Measurements from ENCODE around the gene CDC7. TPM values are rescaled to one million over a fixed set of nuclear protein-coding genes. Genes with fewer than 3 reads are reported as not detected.

The CDC7 gene
- total RNA-seq, 2 donors from 2014 or later, result 0.52 to 0.90 TPM

- TF ChIP-seq, protein P1, sequence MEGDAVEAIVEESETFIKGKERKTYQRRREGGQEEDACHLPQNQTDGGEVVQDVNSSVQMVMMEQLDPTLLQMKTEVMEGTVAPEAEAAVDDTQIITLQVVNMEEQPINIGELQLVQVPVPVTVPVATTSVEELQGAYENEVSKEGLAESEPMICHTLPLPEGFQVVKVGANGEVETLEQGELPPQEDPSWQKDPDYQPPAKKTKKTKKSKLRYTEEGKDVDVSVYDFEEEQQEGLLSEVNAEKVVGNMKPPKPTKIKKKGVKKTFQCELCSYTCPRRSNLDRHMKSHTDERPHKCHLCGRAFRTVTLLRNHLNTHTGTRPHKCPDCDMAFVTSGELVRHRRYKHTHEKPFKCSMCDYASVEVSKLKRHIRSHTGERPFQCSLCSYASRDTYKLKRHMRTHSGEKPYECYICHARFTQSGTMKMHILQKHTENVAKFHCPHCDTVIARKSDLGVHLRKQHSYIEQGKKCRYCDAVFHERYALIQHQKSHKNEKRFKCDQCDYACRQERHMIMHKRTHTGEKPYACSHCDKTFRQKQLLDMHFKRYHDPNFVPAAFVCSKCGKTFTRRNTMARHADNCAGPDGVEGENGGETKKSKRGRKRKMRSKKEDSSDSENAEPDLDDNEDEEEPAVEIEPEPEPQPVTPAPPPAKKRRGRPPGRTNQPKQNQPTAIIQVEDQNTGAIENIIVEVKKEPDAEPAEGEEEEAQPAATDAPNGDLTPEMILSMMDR (IDR thresholded peaks at IDR 0.05), result no peak
- DNase-seq (ENCODE audit: low spot score), result no peak
- Histone ChIP-seq H3K27me3 (no peaks in the 10 kb centered on the region), H3K4me3 (no peak overlapping the region), H3K4me1 (peaks cover 0 to 19% of the 10 kb centered on the region in 2 donors), H3K9me3 (no peaks in the 10 kb centered on the region), H3K27ac (no peak overlapping the region), H3K36me3 (no peaks in the 10 kb centered on the region)
Measured at GRCh38 chr1:91557039-91557690, 56.5 kb downstream of the CDC7 start.

GRCh38 chr1:91557826-91558225 is 57.2 kb downstream of the CDC7 start:
- H3K27ac ChIP-seq, result no peak overlapping the region
- TF ChIP-seq, protein P1 (IDR thresholded peaks at IDR 0.05), result no peak
- H3K27me3 ChIP-seq, result no peaks in the 10 kb centered on the region
- peaks cover 0 to 19% of the 10 kb centered on the region in 2 donors for H3K4me1 ChIP-seq
- H3K36me3 ChIP-seq, result no peaks in the 10 kb centered on the region
- no peak for DNase-seq (ENCODE audit: low spot score)
- H3K9me3 ChIP-seq, result no peaks in the 10 kb centered on the region
- H3K4me3 ChIP-seq, result no peak overlapping the region

DNA sequence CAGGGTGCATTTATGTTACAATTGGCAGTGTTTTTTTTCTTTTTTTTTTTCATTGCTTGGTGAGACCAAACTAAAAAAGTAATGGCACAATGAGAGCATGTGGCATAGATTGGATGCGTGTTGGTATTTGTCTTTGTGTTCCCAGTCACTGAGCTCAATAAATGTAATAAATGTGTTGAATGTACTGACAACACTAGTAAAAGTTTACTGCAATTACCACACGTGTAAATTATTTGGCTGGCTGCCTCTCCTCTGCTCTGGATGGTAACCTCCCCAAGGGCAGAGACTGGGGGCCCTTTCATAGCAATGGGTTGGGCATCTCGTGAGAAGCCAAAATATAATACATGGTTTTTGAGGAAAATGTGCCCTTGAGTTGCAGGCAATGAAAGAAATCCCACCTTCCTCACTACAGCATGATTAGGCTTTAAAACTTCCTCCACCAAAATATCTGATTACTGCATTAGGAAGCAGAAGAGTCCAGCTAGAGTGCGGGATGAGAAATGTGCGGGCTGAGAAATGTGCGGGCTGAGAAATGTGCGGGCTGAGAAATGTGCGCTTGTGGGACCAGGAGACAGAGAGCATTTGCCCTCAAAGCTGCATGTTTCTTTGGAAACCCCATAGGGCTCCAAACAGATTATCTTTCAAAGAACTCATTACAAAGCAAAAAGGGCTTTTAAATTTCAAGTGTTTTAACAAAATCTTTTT is 58.5 kb downstream of the CDC7 start:
- no peak for DNase-seq (ENCODE audit: low spot score)
- Histone ChIP-seq H3K9me3 (no peaks in the 10 kb centered on the region), H3K27ac (no peak overlapping the region), H3K36me3 (no peaks in the 10 kb centered on the region), H3K4me1 (peaks cover 0 to 19% of the 10 kb centered on the region in 2 donors), H3K27me3 (no peaks in the 10 kb centered on the region), H3K4me3 (no peak overlapping the region)
- TF ChIP-seq, protein P1 (IDR thresholded peaks at IDR 0.05), result no peak

- no peaks in the 10 kb centered on the region for H3K36me3 ChIP-seq
- DNase-seq (ENCODE audit: low spot score), result no peak
- TF ChIP-seq, protein P1 (IDR thresholded peaks at IDR 0.05), result no peak
- H3K27me3 ChIP-seq, result no peaks in the 10 kb centered on the region
- no peak overlapping the region for H3K4me3 ChIP-seq
- no peaks in the 10 kb centered on the region for H3K9me3 ChIP-seq
- no peak overlapping the region for H3K27ac ChIP-seq
- peaks cover 0 to 23% of the 10 kb centered on the region in 2 donors for H3K4me1 ChIP-seq
Measured at GRCh38 chr1:91559838-91560565, 59.4 kb downstream of the CDC7 start.

GRCh38 chr1:91564888-91565701 is 64.4 kb downstream of the CDC7 start:
- peaks cover 0 to 19% of the 10 kb centered on the region in 2 donors for H3K4me1 ChIP-seq
- no peaks in the 10 kb centered on the region for H3K36me3 ChIP-seq
- H3K27me3 ChIP-seq, result no peaks in the 10 kb centered on the region
- no peaks in the 10 kb centered on the region for H3K9me3 ChIP-seq
- TF ChIP-seq, protein P1 (IDR thresholded peaks at IDR 0.05), result no peak
- no peak overlapping the region for H3K27ac ChIP-seq
- no peak overlapping the region for H3K4me3 ChIP-seq
- DNase-seq (ENCODE audit: low spot score), result no peak
